Omental fat pad (tissue), 4 donors: ENCODE measurements around the gene SUCLG2. TPM values are rescaled to one million over a fixed set of nuclear protein-coding genes. Genes with fewer than 3 reads are reported as not detected.

Experiments used
- ATAC-seq: fragments of 150-250 bp; one replicate; pipeline ENCODE4 v1.9.1; 2016; ENCODE audit warnings: mild to moderate bottlenecking, moderate library complexity; ENCODE audit not compliant: low FRiP score
- DNase-seq: peaks from one replicate; pipeline ENCODE4 v3.0.0-alpha.2; 2019; ENCODE audit warnings: low spot score
- total RNA-seq, 4 donors: library from RNA; depleted of rRNA; stranded (reverse); fragments of >200 nt; gene quantifications; one replicate each; pipeline ENCODE4 v1.1.0, GENCODE V29; 2016
- TF ChIP-seq, protein P1 (sequence below), 3 donors: fragments of 450-650 bp; IDR thresholded peaks; one replicate each; pipeline ENCODE4 v1.5.1; 2016 to 2017; ENCODE audit warnings: antibody characterized with exemption in 3 of 3, mild to moderate bottlenecking in 3 of 3, moderate library complexity in 2 of 3

Gene SUCLG2
- total RNA-seq, 4 donors from 2014 or later, result 37.5 to 52.2 (median 42.1) TPM

DNA sequence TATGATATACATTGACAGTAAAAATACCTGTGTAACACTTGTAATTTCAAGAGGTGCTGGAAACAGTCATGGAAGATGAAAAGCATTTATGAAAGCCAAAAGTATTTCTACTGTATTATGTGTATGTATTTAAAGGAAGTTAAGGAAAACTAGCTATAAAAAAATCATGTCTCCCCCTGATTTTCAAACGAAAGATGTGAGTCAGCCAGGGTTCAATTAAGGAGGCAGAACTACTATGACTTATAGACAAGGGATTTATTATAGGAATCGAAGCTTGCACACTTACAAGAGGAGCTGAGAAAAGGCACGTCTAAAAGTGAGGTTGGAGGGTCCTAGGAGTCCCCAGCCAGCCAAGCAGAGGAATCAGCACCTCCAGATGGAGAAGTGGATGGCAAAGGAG is 119.4 kb downstream of the SUCLG2 start:
- TF ChIP-seq, protein P1, sequence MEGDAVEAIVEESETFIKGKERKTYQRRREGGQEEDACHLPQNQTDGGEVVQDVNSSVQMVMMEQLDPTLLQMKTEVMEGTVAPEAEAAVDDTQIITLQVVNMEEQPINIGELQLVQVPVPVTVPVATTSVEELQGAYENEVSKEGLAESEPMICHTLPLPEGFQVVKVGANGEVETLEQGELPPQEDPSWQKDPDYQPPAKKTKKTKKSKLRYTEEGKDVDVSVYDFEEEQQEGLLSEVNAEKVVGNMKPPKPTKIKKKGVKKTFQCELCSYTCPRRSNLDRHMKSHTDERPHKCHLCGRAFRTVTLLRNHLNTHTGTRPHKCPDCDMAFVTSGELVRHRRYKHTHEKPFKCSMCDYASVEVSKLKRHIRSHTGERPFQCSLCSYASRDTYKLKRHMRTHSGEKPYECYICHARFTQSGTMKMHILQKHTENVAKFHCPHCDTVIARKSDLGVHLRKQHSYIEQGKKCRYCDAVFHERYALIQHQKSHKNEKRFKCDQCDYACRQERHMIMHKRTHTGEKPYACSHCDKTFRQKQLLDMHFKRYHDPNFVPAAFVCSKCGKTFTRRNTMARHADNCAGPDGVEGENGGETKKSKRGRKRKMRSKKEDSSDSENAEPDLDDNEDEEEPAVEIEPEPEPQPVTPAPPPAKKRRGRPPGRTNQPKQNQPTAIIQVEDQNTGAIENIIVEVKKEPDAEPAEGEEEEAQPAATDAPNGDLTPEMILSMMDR (IDR thresholded peaks at IDR 0.05), result no peak
- ATAC-seq, result no peak
- DNase-seq, result no peak

DNA sequence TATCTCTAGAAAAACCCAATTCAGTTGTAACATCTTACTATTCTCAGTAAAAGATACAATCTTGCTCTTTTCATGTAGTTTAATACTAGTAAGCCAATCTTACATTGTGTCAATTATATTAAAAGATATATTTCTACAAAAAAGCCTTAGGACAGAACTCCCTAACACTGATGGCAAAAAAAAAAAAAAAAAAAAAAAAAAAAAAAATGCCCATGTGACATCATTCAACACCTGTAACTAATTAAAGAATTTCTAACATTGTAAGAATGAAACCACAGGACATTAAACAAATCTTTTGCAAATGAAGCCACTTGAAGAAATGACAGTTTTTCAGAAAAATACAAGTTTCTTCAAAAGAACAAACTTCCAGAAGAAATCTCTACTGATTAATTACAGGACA is 119.8 kb downstream of the SUCLG2 start:
- no peak for DNase-seq
- ATAC-seq, result no peak
- TF ChIP-seq, protein P1 (IDR thresholded peaks at IDR 0.05), result no peak

DNA sequence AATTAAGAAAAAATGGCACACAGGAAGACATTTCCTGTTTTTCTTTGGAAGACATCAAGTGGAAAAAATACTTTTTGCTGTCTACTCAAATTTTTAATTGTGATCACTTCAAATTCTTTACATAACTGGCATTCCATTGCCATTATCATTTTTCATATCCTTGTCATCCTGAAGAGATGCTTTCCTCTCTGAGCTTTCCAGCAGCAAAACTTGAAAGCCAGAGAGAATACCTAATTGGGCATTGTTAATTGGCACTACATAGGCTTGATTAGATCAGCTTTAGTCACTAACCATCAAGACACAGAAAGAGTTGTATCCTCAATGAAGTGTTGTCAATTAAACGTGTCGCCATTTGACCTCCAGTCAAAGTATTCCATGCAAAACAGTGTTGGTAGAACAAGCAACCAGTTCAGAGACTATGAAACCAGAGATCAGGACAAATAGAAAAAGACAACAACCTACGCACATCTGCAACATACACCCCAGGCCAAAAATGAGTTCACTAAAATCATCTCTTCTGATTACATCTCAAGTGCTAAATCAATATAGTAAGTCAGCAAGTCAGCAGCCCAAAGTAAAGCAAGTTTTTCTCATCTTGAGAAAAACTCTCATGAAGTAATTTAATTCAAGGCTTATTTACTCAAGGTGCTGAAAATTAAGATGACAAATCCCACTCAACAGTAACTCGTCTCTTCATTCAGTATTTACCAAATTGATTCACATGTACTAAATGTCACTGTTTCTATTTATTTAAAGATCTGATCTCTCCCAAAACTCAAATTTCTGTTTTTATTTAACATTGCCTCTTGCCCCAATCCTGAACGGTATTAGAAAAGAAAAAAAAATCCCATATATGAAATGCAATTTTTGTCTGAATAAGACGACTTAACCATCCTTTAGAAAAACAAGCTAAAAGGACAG is 123.0 kb downstream of the SUCLG2 start:
- ATAC-seq (no peak), DNase-seq (no peak)
- TF ChIP-seq, protein P1 (IDR thresholded peaks at IDR 0.05), result no peak

DNA sequence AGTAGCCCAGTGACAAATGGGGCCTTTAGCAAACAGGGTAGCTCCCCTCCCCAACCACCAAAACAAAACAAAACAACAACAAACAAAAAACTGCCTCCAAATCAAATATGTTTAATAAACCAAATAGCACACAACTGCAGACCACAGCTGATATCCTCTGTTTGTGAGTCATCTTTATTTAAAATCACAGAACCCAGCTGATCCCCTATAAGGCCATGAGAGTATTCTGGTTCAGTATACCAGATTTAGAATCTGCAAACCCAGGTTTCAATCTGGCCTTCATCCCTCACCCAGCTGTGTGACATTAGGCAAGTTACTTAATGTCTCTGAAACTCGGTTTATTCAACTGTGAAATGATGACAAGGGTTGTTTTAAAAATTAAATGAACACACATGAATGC is 124.5 kb downstream of the SUCLG2 start:
- TF ChIP-seq, protein P1 (IDR thresholded peaks at IDR 0.05), result no peak
- DNase-seq (no peak), ATAC-seq (no peak)

DNA sequence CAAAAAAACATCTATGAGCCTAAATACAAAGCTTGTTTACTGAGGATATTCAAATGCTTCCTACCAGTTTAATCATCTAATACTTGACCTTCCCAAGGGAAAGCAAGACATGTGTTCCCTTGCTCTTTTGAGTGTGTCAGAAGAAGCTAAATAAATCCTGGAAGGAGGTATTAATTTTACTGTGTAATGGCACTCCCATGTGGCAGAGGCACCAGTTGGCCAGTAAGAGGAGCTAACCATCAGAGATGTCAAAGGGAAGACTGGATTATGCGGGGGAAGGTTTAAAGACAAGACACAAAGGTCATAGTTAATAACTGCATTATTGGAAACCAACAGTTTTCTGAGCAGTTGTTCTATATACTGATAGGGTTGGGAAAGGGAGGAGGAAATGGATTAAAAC is 125.1 kb downstream of the SUCLG2 start:
- ATAC-seq, result no peak
- DNase-seq, result no peak
- TF ChIP-seq, protein P1 (IDR thresholded peaks at IDR 0.05), result no peak

DNA sequence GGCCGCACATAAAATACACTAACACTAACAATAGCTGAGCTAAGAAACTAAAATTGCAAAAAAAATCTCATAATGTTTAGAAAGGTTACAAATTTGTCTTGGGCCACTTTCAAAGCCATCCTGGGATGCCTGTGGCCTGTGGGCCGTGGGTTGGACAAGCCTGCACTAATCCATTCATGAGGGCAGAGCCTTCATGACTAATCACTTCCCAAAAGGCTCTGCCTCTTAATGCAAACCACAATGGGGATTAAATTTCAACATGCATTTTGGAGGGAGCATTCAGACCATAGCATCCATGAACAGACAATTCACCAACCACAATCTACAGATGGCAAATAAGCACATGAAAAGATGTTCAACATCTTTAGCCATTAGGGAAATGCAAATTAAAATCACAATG is 128.2 kb downstream of the SUCLG2 start:
- TF ChIP-seq, protein P1 (IDR thresholded peaks at IDR 0.05), result no peak
- ATAC-seq (no peak), DNase-seq (no peak)

DNA sequence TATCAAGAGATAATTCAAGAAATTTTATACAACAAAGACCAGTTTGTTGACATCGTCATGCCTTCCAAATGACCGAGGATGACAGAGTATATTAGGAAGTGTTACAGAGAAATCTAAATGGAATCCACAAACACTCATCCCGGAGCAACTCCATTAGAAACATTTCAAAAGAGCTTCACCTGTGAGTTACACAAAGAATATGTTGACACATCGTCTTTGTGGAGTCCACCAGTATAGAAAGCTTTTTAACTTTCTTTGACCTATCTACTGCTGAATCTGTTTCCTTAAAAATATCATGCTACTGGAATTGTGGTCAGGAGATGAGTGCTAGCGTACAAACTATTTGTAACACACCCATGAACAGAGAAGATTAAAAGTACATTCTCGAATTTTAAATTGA is 130.4 kb downstream of the SUCLG2 start:
- no peak for DNase-seq
- ATAC-seq, result no peak
- TF ChIP-seq, protein P1 (IDR thresholded peaks at IDR 0.05), result no peak
